H1 (cell line): ENCODE data around the gene CCDC30. TPM values are rescaled to one million over a fixed set of nuclear protein-coding genes. Genes with fewer than 3 reads are reported as not detected.

Experiments used
- CREB1 ChIP-seq: IDR thresholded peaks from 2 replicates; pipeline ENCODE4 v1.6.1; 2012; ENCODE audit warnings: inconsistent platforms
- E2F6 ChIP-seq: IDR thresholded peaks from 2 replicates; pipeline ENCODE4 v1.6.1; 2012; ENCODE audit warnings: inconsistent platforms
- SP1 ChIP-seq: IDR thresholded peaks from 2 replicates; pipeline ENCODE4 v1.6.1; 2011; ENCODE audit warnings: low read depth, low read length
- polyA plus RNA-seq, 7 experiments: library from polyadenylated mRNA; depleted of rRNA in 3 of 7; stranded (reverse) in 5 of 7; unstranded in 2 of 7; fragments of >200 nt in 5 of 7; fragments of 200-250 nt in 2 of 7; gene quantifications; 1 replicate in 5 of 7; 2 replicates in 1 of 7; 4 replicates in 1 of 7; pipeline versions ENCODE4 v1.2.1 to v1.2.3, GENCODE V29; 2011 to 2013; ENCODE audit warnings: missing spikeins in 2 of 7, mixed read lengths in 2 of 7
- total RNA-seq: library from RNA; stranded (reverse); fragmentation: NEBNext Ultra II Directional; extraction: Animal tissue kit (Norgen Biotek cat#: 25700); gene quantifications from 2 replicates; pipeline ENCODE4 v1.2.1, GENCODE V29; 2021
- TF ChIP-seq, protein P1 (sequence below), 3 experiments: IDR thresholded peaks; 1 replicate in 2 of 3; 2 replicates in 1 of 3; pipeline versions ENCODE4 v1.5.1 to v1.6.1; 2011; ENCODE audit warnings: low read length in 3 of 3, mild to moderate bottlenecking in 3 of 3, inconsistent platforms in 2 of 3, low read depth in 1 of 3, moderate library complexity in 1 of 3; ENCODE audit not compliant: insufficient read depth in 1 of 3; ENCODE audit errors: control extremely low read depth in 1 of 3

The CCDC30 gene
- total and polyA plus RNA-seq, 2 of the 8 experiments (the other 6 are each of a cell fraction or from before 2014, with no cell fraction given) = 0.60 to 1.8 TPM

- TF ChIP-seq E2F6 (no peak), SP1 (no peak), CREB1 (no peak)
- TF ChIP-seq, protein P1, sequence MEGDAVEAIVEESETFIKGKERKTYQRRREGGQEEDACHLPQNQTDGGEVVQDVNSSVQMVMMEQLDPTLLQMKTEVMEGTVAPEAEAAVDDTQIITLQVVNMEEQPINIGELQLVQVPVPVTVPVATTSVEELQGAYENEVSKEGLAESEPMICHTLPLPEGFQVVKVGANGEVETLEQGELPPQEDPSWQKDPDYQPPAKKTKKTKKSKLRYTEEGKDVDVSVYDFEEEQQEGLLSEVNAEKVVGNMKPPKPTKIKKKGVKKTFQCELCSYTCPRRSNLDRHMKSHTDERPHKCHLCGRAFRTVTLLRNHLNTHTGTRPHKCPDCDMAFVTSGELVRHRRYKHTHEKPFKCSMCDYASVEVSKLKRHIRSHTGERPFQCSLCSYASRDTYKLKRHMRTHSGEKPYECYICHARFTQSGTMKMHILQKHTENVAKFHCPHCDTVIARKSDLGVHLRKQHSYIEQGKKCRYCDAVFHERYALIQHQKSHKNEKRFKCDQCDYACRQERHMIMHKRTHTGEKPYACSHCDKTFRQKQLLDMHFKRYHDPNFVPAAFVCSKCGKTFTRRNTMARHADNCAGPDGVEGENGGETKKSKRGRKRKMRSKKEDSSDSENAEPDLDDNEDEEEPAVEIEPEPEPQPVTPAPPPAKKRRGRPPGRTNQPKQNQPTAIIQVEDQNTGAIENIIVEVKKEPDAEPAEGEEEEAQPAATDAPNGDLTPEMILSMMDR (IDR thresholded peaks at IDR 0.05; ENCODE audit: control extremely low read depth in 1 of 3, insufficient read depth in 1 of 3, low read depth in 1 of 3, low read length in 3 of 3) = no peak
These were observed 228.0 kb downstream of the CCDC30 start (continued) for GRCh38 chr1:42691157-42691498.
